ENCODE results near the gene PARP9. TPM values are rescaled to one million over a fixed set of nuclear protein-coding genes. Genes with fewer than 3 reads are reported as not detected.

Gene PARP9
- total RNA-seq, 1 donor from 2014 or later: 90.4 TPM

- H3K4me3 ChIP-seq: no peak overlapping the region
- no peak for TF ChIP-seq CTCF (IDR thresholded peaks at IDR 0.05)
- ATAC-seq: no peak
- intact Hi-C loops (cut with DNase I): no loop called here
- H3K9me3 ChIP-seq: no peaks in the 10 kb centered on the region
- no peak for DNase-seq
- H3K4me1 ChIP-seq: peaks cover under 1% of the 10 kb centered on the region
- no peak overlapping the region for H3K27ac ChIP-seq
- no peaks in the 10 kb centered on the region for H3K27me3 ChIP-seq (ENCODE audit: low read depth)
- peaks cover 32% of the 10 kb centered on the region for H3K36me3 ChIP-seq
Observed at GRCh38 chr3:122488262-122488973, 75.7 kb downstream of the PARP9 start.

- DNase-seq: no peak
Observed at GRCh38 chr3:122484985-122485384, 79.1 kb downstream of the PARP9 start.

GRCh38 chr3:122481390-122481789 lies 82.7 kb downstream of the PARP9 start:
- TF ChIP-seq CTCF (IDR thresholded peaks at IDR 0.05): no peak
- Histone ChIP-seq H3K36me3 (peaks cover 7% of the 10 kb centered on the region), H3K27me3 (ENCODE audit: low read depth) (no peaks in the 10 kb centered on the region), H3K27ac (no peak overlapping the region), H3K9me3 (no peaks in the 10 kb centered on the region), H3K4me1 (peaks cover 9% of the 10 kb centered on the region), H3K4me3 (no peak overlapping the region)
- DNase-seq: no peak
- ATAC-seq: no peak
- intact Hi-C loops (cut with DNase I): no loop called here

More at GRCh38 chr3:122484985-122485384, 79.1 kb downstream of the PARP9 start:
- TF ChIP-seq CTCF (IDR thresholded peaks at IDR 0.05): no peak
- Histone ChIP-seq H3K27me3 (ENCODE audit: low read depth) (no peaks in the 10 kb centered on the region), H3K9me3 (no peaks in the 10 kb centered on the region), H3K36me3 (peaks cover 11% of the 10 kb centered on the region), H3K4me3 (no peak overlapping the region), H3K4me1 (peaks cover 9% of the 10 kb centered on the region), H3K27ac (no peak overlapping the region)
- no peak for ATAC-seq
- intact Hi-C loops (cut with DNase I): no loop called here

Other genes starting within 250 kb of the PARP9 start
- gene CSTA, start 239.1 kb downstream of the PARP9 start, total RNA-seq: 39.5 TPM
- gene MIX23, start 181.1 kb downstream of the PARP9 start, total RNA-seq: 18.3 TPM
- 24.3 TPM for gene FAM162A, start 180.1 kb downstream of the PARP9 start, total RNA-seq
- gene WDR5B, start 148.2 kb downstream of the PARP9 start, total RNA-seq: 6.4 TPM
- gene KPNA1, start 49.4 kb downstream of the PARP9 start, total RNA-seq: 54.5 TPM
- 82.2 TPM for gene DTX3L, start within 50 bp of the PARP9 start, total RNA-seq
- 11.4 TPM for gene PARP15, start 13.3 kb upstream of the PARP9 start, total RNA-seq
- 165 TPM for gene PARP14, start 116.5 kb upstream of the PARP9 start, total RNA-seq
- gene HSPBAP1, start 229.5 kb upstream of the PARP9 start, total RNA-seq: 15.4 TPM
- gene SLC49A4, start 230.8 kb upstream of the PARP9 start, total RNA-seq: 14.9 TPM